K562 (cell line): ENCODE data around the gene UBR4. TPM values are rescaled to one million over a fixed set of nuclear protein-coding genes. Genes with fewer than 3 reads are reported as not detected.

Source experiments
- ATF7 ChIP-seq: fragments of 450-650 bp; IDR thresholded peaks from 2 replicates; pipeline ENCODE4 v1.7.1; 2014; ENCODE audit warnings: mild to moderate bottlenecking, moderate library complexity
- CBX2 ChIP-seq: fragments of 200-600 bp; sonication (generic); IDR thresholded peaks from one replicate; pipeline ENCODE4 v1.6.1; 2012; ENCODE audit warnings: mild to moderate bottlenecking, low read length, inconsistent platforms; ENCODE audit not compliant: insufficient read depth, poor library complexity, severe bottlenecking
- ETV1 ChIP-seq: fragments of 450-650 bp; conservative IDR thresholded peaks from 2 replicates; pipeline ENCODE4 v1.6.1; 2016; ENCODE audit warnings: missing genetic modification characterization, control low read depth, low read depth, missing compliant biosample characterization
- GATAD2A ChIP-seq: fragments of 450-650 bp; IDR thresholded peaks from 2 replicates; pipeline ENCODE4 v1.6.1; 2017
- MAFF ChIP-seq: IDR thresholded peaks from 2 replicates; pipeline ENCODE4 v1.6.1; 2012; ENCODE audit warnings: low read length, improper control_type of control experiment
- MAFK ChIP-seq: IDR thresholded peaks from 2 replicates; pipeline ENCODE4 v1.6.1; 2011; ENCODE audit warnings: low read length, improper control_type of control experiment
- MECOM ChIP-seq: fragments of 250-450 bp; sonication (Bioruptor Pico); IDR thresholded peaks from 2 replicates; pipeline ENCODE4 v1.8.0; 2022; ENCODE audit warnings: inconsistent platforms
- MIER1 ChIP-seq: fragments of 450-650 bp; IDR thresholded peaks from 2 replicates; pipeline ENCODE4 v1.6.1; 2016; ENCODE audit warnings: antibody characterized with exemption, mild to moderate bottlenecking, low read depth
- NEUROD1 ChIP-seq: fragments of 150-350 bp; IDR thresholded peaks from 2 replicates; pipeline ENCODE4 v1.6.1; 2014; ENCODE audit warnings: borderline replicate concordance, low read length, low read depth; ENCODE audit not compliant: partially characterized antibody
- RBM15 ChIP-seq: fragments of 200-400 bp; formaldehyde crosslinking; IDR thresholded peaks from 2 replicates; pipeline ENCODE4 v1.6.1; 2018; ENCODE audit warnings: mild to moderate bottlenecking, low read length, moderate library complexity; ENCODE audit not compliant: insufficient read depth
- RBM25 ChIP-seq: fragments of 200-400 bp; formaldehyde crosslinking; IDR thresholded peaks from 2 replicates; pipeline ENCODE4 v1.6.1; 2018; ENCODE audit warnings: low read length, low read depth, moderate library complexity; ENCODE audit not compliant: severe bottlenecking
- TAF15 ChIP-seq: fragments of 200-400 bp; formaldehyde crosslinking; IDR thresholded peaks from 2 replicates; pipeline ENCODE4 v1.6.1; 2017; ENCODE audit warnings: mild to moderate bottlenecking, low read depth, low read length, moderate library complexity
- U2AF1 ChIP-seq: fragments of 200-400 bp; formaldehyde crosslinking; optimal IDR thresholded peaks from 2 replicates; pipeline ENCODE3; 2017; ENCODE audit warnings: mild to moderate bottlenecking, low read depth, low read length, moderate library complexity
- U2AF2 ChIP-seq: fragments of 200-400 bp; formaldehyde crosslinking; optimal IDR thresholded peaks from 2 replicates; pipeline ENCODE3; 2017; ENCODE audit warnings: low read depth, mild to moderate bottlenecking, low read length
- ZNF184 ChIP-seq: sonication (generic); formaldehyde crosslinking; IDR thresholded peaks from 2 replicates; pipeline ENCODE4 v1.5.0; 2020; ENCODE audit warnings: missing genetic modification reagents
- ZNF561 ChIP-seq: fragments of 450-650 bp; formaldehyde crosslinking; conservative IDR thresholded peaks from 2 replicates; pipeline ENCODE4 v1.4.0; 2020; ENCODE audit warnings: mild to moderate bottlenecking, moderate library complexity
- ZNF780A ChIP-seq: fragments of 250-450 bp; sonication (Bioruptor Pico); IDR thresholded peaks from 2 replicates; pipeline ENCODE4 v1.5.0; 2021; ENCODE audit warnings: mild to moderate bottlenecking
- polyA plus RNA-seq, 8 experiments: library from polyadenylated mRNA; depleted of rRNA in 4 of 8; stranded (reverse) in 5 of 8; unstranded in 3 of 8; fragments of >200 nt; fragmentation: Nextera tagmentation in 2 of 8; fragmentation: Illumina TruSeq in 1 of 8; extraction: Ambion mirVana in 2 of 8; extraction: Trizol in 1 of 8; gene quantifications; 2 replicates each; pipeline versions ENCODE4 v1.2.1 to v1.2.3, GENCODE V29; 2011 to 2014; ENCODE audit warnings: inconsistent platforms in 1 of 8, missing spikeins in 1 of 8
- total RNA-seq, 7 experiments: library from RNA; depleted of rRNA in 6 of 7; stranded (reverse); fragments of >200 nt in 6 of 7; fragmentation: Illumina TruSeq in 2 of 7; extraction: Trizol in 2 of 7; gene quantifications; 2 replicates each; pipeline versions ENCODE4 v1.2.1 to v1.2.3, GENCODE V29; 2011 to 2021; ENCODE audit warnings: low replicate concordance in 1 of 7
- TF ChIP-seq, protein P1 (sequence below): fragments of 450-650 bp; formaldehyde crosslinking; IDR thresholded peaks from 2 replicates; pipeline ENCODE4 v1.4.0; 2020; ENCODE audit warnings: mild to moderate bottlenecking
- TF ChIP-seq, protein P2 (sequence below): sonication (generic); formaldehyde crosslinking; IDR thresholded peaks from 2 replicates; pipeline ENCODE4 v1.8.1; 2023; ENCODE audit warnings: mild to moderate bottlenecking, missing genetic modification reagents
- TF ChIP-seq, protein P3 (sequence below), 2 experiments: IDR thresholded peaks in 1 of 2; conservative IDR thresholded peaks in 1 of 2; 2 replicates each; pipeline ENCODE4 v1.6.1; 2016; ENCODE audit warnings: low read depth in 2 of 2, mild to moderate bottlenecking in 1 of 2, missing compliant biosample characterization in 1 of 2, missing genetic modification characterization in 1 of 2, moderate library complexity in 1 of 2
- TF ChIP-seq, protein P4 (sequence below): fragments of 450-650 bp; IDR thresholded peaks from 2 replicates; pipeline ENCODE4 v1.7.0; 2016; ENCODE audit warnings: borderline replicate concordance

Gene UBR4
- total and polyA plus RNA-seq, 9 of the 15 experiments (the other 6 are each of a cell fraction or from before 2014, with no cell fraction given) = 55.4 to 277 (median 123) TPM

DNA sequence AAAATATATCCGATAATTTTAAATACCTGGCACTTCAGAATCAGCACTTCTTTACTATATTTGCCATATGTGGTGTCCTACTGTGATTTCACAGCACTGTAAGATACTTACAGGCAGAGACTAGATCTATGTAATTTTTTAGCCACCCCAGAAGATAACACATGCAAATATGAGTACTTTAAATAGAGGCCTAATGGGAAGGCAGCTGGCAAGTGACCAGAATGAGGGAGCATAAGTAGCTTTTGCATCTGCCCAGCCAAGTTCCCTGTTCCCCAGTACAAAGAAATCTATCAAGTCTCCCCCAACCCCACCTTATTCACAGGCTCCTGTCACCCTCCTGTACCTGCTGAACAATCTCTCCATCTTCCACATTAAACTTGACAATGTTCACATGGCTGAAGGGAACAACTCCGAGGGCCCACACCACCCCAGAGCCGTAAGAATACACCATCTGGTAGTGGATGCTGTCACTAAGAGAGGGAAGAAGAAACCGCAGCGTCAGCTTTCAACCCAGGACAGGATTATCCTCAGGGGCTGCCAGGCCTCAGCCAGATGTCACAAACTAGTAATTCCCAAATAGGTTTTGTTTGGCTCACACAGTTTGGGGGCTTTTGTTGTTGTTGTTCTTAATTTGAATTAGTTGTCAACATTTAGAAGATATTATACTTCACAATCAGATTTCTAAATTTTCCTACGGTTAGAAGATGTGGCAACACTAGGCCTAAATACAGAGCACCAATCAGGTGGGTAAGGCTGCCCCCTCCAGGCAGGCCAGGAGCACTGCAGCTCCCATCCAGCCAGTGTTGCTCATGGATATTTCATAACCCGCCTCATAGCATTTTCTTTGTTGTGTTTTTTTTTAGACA lies 30.8 kb upstream of the UBR4 start (continued):
- TF ChIP-seq, protein P1, sequence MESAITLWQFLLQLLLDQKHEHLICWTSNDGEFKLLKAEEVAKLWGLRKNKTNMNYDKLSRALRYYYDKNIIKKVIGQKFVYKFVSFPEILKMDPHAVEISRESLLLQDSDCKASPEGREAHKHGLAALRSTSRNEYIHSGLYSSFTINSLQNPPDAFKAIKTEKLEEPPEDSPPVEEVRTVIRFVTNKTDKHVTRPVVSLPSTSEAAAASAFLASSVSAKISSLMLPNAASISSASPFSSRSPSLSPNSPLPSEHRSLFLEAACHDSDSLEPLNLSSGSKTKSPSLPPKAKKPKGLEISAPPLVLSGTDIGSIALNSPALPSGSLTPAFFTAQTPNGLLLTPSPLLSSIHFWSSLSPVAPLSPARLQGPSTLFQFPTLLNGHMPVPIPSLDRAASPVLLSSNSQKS (CRISPR knock-in tag) = no peak
- TF ChIP-seq TAF15 (no peak), ZNF184 (no peak), MAFK (no peak), CBX2 (no peak), RBM25 (no peak), MIER1 (no peak), ZNF780A (CRISPR knock-in tag) (no peak), ETV1 (tag) (no peak), ZNF561 (CRISPR knock-in tag) (no peak), GATAD2A (no peak), RBM15 (no peak), NEUROD1 (no peak), U2AF2 (no peak), ATF7 (peak; percentile 33; the same call in 1 of the 2 replicates), MAFF (no peak), U2AF1 (no peak), MECOM (CRISPR knock-in tag) (no peak)
- TF ChIP-seq, protein P2, sequence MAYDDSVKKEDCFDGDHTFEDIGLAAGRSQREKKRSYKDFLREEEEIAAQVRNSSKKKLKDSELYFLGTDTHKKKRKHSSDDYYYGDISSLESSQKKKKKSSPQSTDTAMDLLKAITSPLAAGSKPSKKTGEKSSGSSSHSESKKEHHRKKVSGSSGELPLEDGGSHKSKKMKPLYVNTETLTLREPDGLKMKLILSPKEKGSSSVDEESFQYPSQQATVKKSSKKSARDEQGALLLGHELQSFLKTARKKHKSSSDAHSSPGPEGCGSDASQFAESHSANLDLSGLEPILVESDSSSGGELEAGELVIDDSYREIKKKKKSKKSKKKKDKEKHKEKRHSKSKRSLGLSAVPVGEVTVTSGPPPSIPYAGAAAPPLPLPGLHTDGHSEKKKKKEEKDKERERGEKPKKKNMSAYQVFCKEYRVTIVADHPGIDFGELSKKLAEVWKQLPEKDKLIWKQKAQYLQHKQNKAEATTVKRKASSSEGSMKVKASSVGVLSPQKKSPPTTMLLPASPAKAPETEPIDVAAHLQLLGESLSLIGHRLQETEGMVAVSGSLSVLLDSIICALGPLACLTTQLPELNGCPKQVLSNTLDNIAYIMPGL (CRISPR knock-in tag) = no peak
- TF ChIP-seq, protein P3, sequence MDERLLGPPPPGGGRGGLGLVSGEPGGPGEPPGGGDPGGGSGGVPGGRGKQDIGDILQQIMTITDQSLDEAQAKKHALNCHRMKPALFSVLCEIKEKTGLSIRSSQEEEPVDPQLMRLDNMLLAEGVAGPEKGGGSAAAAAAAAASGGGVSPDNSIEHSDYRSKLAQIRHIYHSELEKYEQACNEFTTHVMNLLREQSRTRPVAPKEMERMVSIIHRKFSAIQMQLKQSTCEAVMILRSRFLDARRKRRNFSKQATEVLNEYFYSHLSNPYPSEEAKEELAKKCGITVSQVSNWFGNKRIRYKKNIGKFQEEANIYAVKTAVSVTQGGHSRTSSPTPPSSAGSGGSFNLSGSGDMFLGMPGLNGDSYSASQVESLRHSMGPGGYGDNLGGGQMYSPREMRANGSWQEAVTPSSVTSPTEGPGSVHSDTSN (CRISPR knock-in tag; IDR thresholded peaks at IDR 0.05; ENCODE audit: low read depth) = no peak
- TF ChIP-seq, protein P3 (tag; conservative IDR thresholded peaks at IDR 0.05; ENCODE audit: low read depth) = no peak
- TF ChIP-seq, protein P4, sequence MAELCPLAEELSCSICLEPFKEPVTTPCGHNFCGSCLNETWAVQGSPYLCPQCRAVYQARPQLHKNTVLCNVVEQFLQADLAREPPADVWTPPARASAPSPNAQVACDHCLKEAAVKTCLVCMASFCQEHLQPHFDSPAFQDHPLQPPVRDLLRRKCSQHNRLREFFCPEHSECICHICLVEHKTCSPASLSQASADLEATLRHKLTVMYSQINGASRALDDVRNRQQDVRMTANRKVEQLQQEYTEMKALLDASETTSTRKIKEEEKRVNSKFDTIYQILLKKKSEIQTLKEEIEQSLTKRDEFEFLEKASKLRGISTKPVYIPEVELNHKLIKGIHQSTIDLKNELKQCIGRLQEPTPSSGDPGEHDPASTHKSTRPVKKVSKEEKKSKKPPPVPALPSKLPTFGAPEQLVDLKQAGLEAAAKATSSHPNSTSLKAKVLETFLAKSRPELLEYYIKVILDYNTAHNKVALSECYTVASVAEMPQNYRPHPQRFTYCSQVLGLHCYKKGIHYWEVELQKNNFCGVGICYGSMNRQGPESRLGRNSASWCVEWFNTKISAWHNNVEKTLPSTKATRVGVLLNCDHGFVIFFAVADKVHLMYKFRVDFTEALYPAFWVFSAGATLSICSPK = no peak
